Upper lobe of left lung (tissue), 6 donors: ENCODE results near the gene VPS18. TPM values are rescaled to one million over a fixed set of nuclear protein-coding genes. Genes with fewer than 3 reads are reported as not detected.

Experiments
- ATAC-seq, 2 donors: fragments of 200-7000 bp; cut with Tn5 transposase; one replicate each; pipeline ENCODE4 v1.9.1; 2022; ENCODE audit warnings: mild to moderate bottlenecking in 2 of 2, moderate library complexity in 2 of 2; ENCODE audit not compliant: low FRiP score in 2 of 2
- DNase-seq, 2 donors: peaks; one replicate each; pipeline ENCODE4 v3.0.0-alpha.2; 2019 to 2020
- H3K27ac ChIP-seq, 4 donors: fragments of 200-600 bp; sonication (generic); one replicate each; pipeline ENCODE4 v1.5.1; 2016 to 2019
- H3K27me3 ChIP-seq, 4 donors: fragments of 200-600 bp; sonication (generic); one replicate each; pipeline ENCODE4 v1.5.1; 2017 to 2019
- H3K36me3 ChIP-seq, 4 donors: fragments of 200-600 bp; sonication (generic); one replicate each; pipeline ENCODE4 v1.5.1; 2016 to 2019
- H3K4me1 ChIP-seq, 4 donors: fragments of 200-600 bp; sonication (generic); one replicate each; pipeline ENCODE4 v1.5.1; 2018 to 2019
- H3K4me3 ChIP-seq, 4 donors: fragments of 200-600 bp; sonication (generic); one replicate each; pipeline ENCODE4 v1.5.1; 2017 to 2019; ENCODE audit warnings: mild to moderate bottlenecking in 2 of 4, moderate library complexity in 1 of 4
- H3K9me3 ChIP-seq, 4 donors: fragments of 200-600 bp; sonication (generic); one replicate each; pipeline ENCODE4 v1.5.1; 2018 to 2019
- CTCF ChIP-seq, 6 experiments: fragments of 450-650 bp in 4 of 6; fragments of 200-600 bp in 2 of 6; sonication (generic) in 2 of 6; IDR thresholded peaks; one replicate each; pipeline ENCODE4 v1.5.1; 2016 to 2019; ENCODE audit warnings: antibody characterized with exemption in 6 of 6
- EP300 ChIP-seq, 4 donors: sonication (generic); formaldehyde crosslinking; IDR thresholded peaks; one replicate each; pipeline ENCODE4 v1.5.1; 2017; ENCODE audit warnings: antibody characterized with exemption in 4 of 4, control low read depth in 2 of 4
- POLR2A ChIP-seq, 4 donors: fragments of 450-650 bp; IDR thresholded peaks; one replicate each; pipeline ENCODE4 v1.5.1; 2016 to 2017; ENCODE audit warnings: antibody characterized with exemption in 4 of 4, mild to moderate bottlenecking in 2 of 4
- POLR2AphosphoS5 ChIP-seq, 2 donors: sonication (generic); formaldehyde crosslinking; IDR thresholded peaks; one replicate each; pipeline ENCODE4 v1.5.1; 2017; ENCODE audit warnings: antibody characterized with exemption in 2 of 2
- WGBS, 2 donors: methylation state at CpG; one replicate each; pipeline ENCODE4 v1.1.5; 2017 to 2018; 5-methylcytosine and 5-hydroxymethylcytosine counted together
- total RNA-seq, 6 donors: library from RNA; depleted of rRNA in 4 of 6; stranded (reverse); fragments of >200 nt in 4 of 6; gene quantifications; one replicate each; pipeline versions ENCODE4 v1.1.0 to v1.2.1, GENCODE V29; 2016 to 2021
- donor health status: DM: no; HTN: no; CAD: no; lungs with moderate emphysema.
- donor health status: DM: no; HTN: yes; CAD: no; lungs with severe emphysema.

The VPS18 gene
- total RNA-seq, 6 donors from 2014 or later, result 19.9 to 43.2 (median 29.2) TPM

- no peak overlapping the region for H3K4me3 ChIP-seq
- no peaks in the 10 kb centered on the region for H3K36me3 ChIP-seq
- ATAC-seq (no peak), DNase-seq (no peak)
- H3K27ac ChIP-seq, result no peak overlapping the region
- TF ChIP-seq CTCF (IDR thresholded peaks at IDR 0.05) (no peak), POLR2A (IDR thresholded peaks at IDR 0.05) (no peak)
- H3K27me3 ChIP-seq, result no peaks in the 10 kb centered on the region
- no peaks in the 10 kb centered on the region for H3K9me3 ChIP-seq
- peaks cover 4 to 12% (median 6%) of the 10 kb centered on the region in 4 donors for H3K4me1 ChIP-seq
These were observed 5.1 kb upstream of the VPS18 start for GRCh38 chr15:40889112-40889511.

GRCh38 chr15:40891138-40891537, 3.1 kb upstream of the VPS18 start:
- Histone ChIP-seq H3K4me3 (no peak overlapping the region), H3K9me3 (no peaks in the 10 kb centered on the region), H3K27ac (no peak overlapping the region), H3K27me3 (no peaks in the 10 kb centered on the region), H3K4me1 (peaks cover 13 to 25% (median 18%) of the 10 kb centered on the region in 4 donors), H3K36me3 (peaks cover 0 to 8% (median 2%) of the 10 kb centered on the region in 4 donors)
- WGBS, 2 donors, result 87 to 88% methylated on average over 5 of the region's 5 CpGs
- no peak for ATAC-seq
- no peak for DNase-seq
- TF ChIP-seq EP300 (IDR thresholded peaks at IDR 0.05) (no peak), POLR2A (IDR thresholded peaks at IDR 0.05) (no peak), POLR2AphosphoS5 (IDR thresholded peaks at IDR 0.05) (no peak), CTCF (IDR thresholded peaks at IDR 0.05) (no peak)

GRCh38 chr15:40891810-40892446, 2.3 kb upstream of the VPS18 start:
- Histone ChIP-seq H3K4me1 (peaks cover 13 to 28% (median 21%) of the 10 kb centered on the region in 4 donors), H3K4me3 (no peak overlapping the region), H3K27ac (no peak overlapping the region), H3K36me3 (peaks cover 0 to 15% (median 9%) of the 10 kb centered on the region in 4 donors), H3K9me3 (no peaks in the 10 kb centered on the region), H3K27me3 (no peaks in the 10 kb centered on the region)
- no peak for TF ChIP-seq POLR2A (IDR thresholded peaks at IDR 0.05)
- peak in 5 of 6 experiments; percentile 60 to 65 (median 62) for TF ChIP-seq CTCF (IDR thresholded peaks at IDR 0.05)
- ATAC-seq (no peak), DNase-seq (peak in 1 of 2 donors; percentile 55)
- 16 to 22% methylated on average over 4 of the region's 4 CpGs for WGBS, 2 donors

- WGBS, 2 donors, result 80 to 83% methylated on average over 1 to 2 of the region's 2 CpGs
- TF ChIP-seq POLR2AphosphoS5 (IDR thresholded peaks at IDR 0.05) (no peak), EP300 (IDR thresholded peaks at IDR 0.05) (no peak), CTCF (IDR thresholded peaks at IDR 0.05) (no peak), POLR2A (IDR thresholded peaks at IDR 0.05) (no peak)
These were observed 1.7 kb upstream of the VPS18 start for GRCh38 chr15:40892447-40893012.

More at GRCh38 chr15:40892447-40893012, 1.7 kb upstream of the VPS18 start:
- DNase-seq (no peak), ATAC-seq (no peak)
- peaks cover 13 to 31% (median 21%) of the 10 kb centered on the region in 4 donors for H3K4me1 ChIP-seq
- H3K27ac ChIP-seq, result no peak overlapping the region
- no peaks in the 10 kb centered on the region for H3K27me3 ChIP-seq
- no peaks in the 10 kb centered on the region for H3K9me3 ChIP-seq
- H3K36me3 ChIP-seq, result peaks cover 0 to 18% (median 10%) of the 10 kb centered on the region in 4 donors
- H3K4me3 ChIP-seq, result no peak overlapping the region
